Nucleus accumbens (tissue), 56 donors: ENCODE data around the gene DNAH17.

ENCODE experiments used
- DNase-seq, 56 donors: peaks; one replicate each; lab custom pipeline; 2025; lab: John Stamatoyannopoulos, UW

DNAH17 gene

GRCh38 chr17:78605429-78605828 lies 28.2 kb upstream of the DNAH17 start:
- no peak for DNase-seq

GRCh38 chr17:78602246-78602645 lies 25.1 kb upstream of the DNAH17 start:
- no peak for DNase-seq

DNA sequence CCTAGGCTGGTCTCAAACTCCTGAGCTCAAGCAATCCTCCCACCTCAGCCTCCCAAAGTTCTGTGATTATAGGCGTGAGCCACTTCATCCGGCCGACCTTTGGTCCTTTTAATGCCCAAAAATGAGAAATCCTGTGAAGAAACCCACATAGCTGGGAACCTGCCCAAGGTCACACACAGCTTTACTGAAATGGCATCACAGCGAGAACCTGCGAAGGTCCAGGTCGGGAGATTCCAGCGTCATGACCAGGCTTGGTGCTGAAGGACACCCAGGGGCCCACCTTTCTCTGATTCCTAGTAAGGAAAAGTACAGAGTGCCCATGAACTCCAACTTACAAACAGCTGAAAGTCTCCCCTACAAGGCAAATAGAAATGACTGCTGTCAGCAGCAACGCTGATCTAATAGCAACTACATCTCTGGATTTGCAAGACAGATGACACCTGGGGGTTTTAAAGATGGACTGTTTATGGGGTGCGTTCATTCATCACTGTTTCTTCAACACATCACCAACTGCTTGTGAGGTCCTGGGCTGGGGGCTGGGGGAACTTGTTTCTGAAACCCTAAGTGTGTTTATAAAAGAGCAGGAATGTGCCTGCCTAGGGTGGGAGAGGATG lies 24.5 kb upstream of the DNAH17 start:
- no peak for DNase-seq

GRCh38 chr17:78600181-78600721 lies 23.1 kb upstream of the DNAH17 start:
- DNase-seq = peak in 1 of 56 donors; percentile 24

DNA sequence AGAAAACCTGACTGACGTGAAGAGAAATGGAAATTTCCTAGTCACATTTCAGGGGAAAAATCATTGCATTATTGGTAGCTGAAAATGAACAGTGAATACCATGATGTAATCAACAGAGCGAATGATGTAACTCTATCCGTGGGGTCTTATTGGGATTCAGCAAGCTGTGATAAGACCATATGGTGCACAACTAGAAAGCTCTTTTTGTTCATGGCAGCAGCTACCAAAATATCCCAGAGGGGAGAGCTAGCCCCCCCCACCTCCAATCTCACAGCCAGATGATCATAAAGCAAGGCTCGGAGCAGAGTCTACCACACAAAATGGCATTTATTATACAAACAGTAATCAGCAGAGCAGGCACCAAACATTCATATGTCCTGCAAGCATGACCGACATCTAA lies 22.2 kb upstream of the DNAH17 start:
- DNase-seq = peak in 1 of 56 donors; percentile 6

DNA sequence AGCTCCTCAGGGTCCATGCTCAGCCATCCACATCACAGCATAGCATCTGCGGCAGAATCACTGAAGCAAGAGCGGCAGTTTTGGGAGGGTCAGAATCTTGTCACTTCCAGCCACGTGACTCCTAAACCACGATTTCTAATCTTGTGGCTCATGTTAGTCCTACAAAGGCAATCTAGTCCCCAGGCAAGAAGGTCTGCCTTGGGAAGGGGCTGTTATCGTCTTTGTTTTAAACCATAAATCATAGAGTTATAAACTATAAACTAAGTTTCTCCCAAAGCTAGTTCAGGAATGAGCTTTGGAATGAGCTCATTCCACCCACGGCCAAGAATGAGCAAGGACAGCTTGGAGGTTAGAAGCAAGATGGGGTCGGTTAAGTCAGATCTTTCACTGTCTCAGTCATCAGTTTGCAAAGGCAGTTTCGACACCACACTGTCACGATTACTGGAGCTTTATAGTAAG lies 20.8 kb upstream of the DNAH17 start:
- DNase-seq = no peak

GRCh38 chr17:78596871-78597764 lies 19.9 kb upstream of the DNAH17 start:
- no peak for DNase-seq

- DNase-seq = no peak
Observed at GRCh38 chr17:78595135-78595810, 18.1 kb upstream of the DNAH17 start.

DNA sequence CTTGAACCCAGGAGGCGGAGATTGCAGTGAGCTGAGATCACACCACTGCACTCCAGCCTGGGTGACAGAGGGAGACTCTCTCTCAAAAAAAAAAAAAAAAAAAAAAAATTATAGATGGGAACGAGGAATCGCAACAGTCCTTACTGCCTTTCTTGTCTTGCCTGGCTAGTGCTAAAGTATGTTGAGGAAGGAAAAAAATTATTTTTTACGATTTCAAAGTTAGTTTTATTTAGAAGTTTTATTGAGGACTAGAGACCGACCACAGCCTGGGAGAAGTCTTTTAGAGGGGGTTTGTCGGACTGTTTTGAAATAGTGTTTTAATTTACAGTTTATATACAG lies 15.8 kb upstream of the DNAH17 start:
- DNase-seq = no peak

GRCh38 chr17:78591263-78591671 lies 14.1 kb upstream of the DNAH17 start:
- no peak for DNase-seq

GRCh38 chr17:78589885-78590284 lies 12.7 kb upstream of the DNAH17 start:
- DNase-seq = no peak

- DNase-seq = no peak
Observed at GRCh38 chr17:78589031-78589675, 12.0 kb upstream of the DNAH17 start.

- DNase-seq = no peak
Observed at GRCh38 chr17:78588258-78589030, 11.2 kb upstream of the DNAH17 start.

GRCh38 chr17:78585006-78585630 lies 7.9 kb upstream of the DNAH17 start:
- no peak for DNase-seq

- DNase-seq = no peak
Observed at GRCh38 chr17:78583091-78583490, 5.9 kb upstream of the DNAH17 start.

GRCh38 chr17:78581304-78581703 lies 4.1 kb upstream of the DNAH17 start:
- no peak for DNase-seq

GRCh38 chr17:78580277-78580804 lies 3.1 kb upstream of the DNAH17 start:
- DNase-seq = no peak

- no peak for DNase-seq
Observed at GRCh38 chr17:78576389-78577112, 645 bp downstream of the DNAH17 start.
